Tibial nerve (tissue), 4 donors: ENCODE measurements around the gene ARHGAP29. TPM values are rescaled to one million over a fixed set of nuclear protein-coding genes. Genes with fewer than 3 reads are reported as not detected.
A peak's percentile ranks its signal among the peaks of the same experiment; 100 is the strongest.

Source experiments
- DNase-seq, 2 donors: peaks; one replicate each; pipeline ENCODE4 v3.0.0-alpha.2; 2019; ENCODE audit warnings: low spot score in 2 of 2
- H3K27ac ChIP-seq, 4 donors: fragments of 200-600 bp; sonication (generic) in 3 of 4; one replicate each; pipeline ENCODE4 v1.5.1; 2017 to 2019; ENCODE audit warnings: mild to moderate bottlenecking in 1 of 4
- H3K27me3 ChIP-seq, 2 donors: fragments of 200-600 bp; sonication (generic) in 1 of 2; one replicate each; pipeline versions ENCODE4 v1.5.1 to v1.6.0; 2017 to 2019
- H3K36me3 ChIP-seq, 3 donors: fragments of 200-600 bp; sonication (generic); one replicate each; pipeline ENCODE4 v1.5.1; 2018 to 2019
- H3K4me1 ChIP-seq, 4 donors: fragments of 200-600 bp; sonication (generic) in 3 of 4; one replicate each; pipeline ENCODE4 v1.5.1; 2017 to 2019
- H3K4me3 ChIP-seq, 4 donors: fragments of 200-600 bp; sonication (generic) in 3 of 4; one replicate each; pipeline ENCODE4 v1.5.1; 2017 to 2019; ENCODE audit warnings: mild to moderate bottlenecking in 1 of 4, moderate library complexity in 1 of 4
- H3K9me3 ChIP-seq, 4 donors: fragments of 200-600 bp; sonication (generic) in 3 of 4; one replicate each; pipeline ENCODE4 v1.5.1; 2017 to 2019
- CTCF ChIP-seq, 5 experiments: fragments of 200-600 bp in 3 of 5; fragments of 450-650 bp in 2 of 5; sonication (generic) in 3 of 5; IDR thresholded peaks; one replicate each; pipeline ENCODE4 v1.5.1; 2016 to 2019; ENCODE audit warnings: antibody characterized with exemption in 5 of 5, mild to moderate bottlenecking in 3 of 5, moderate library complexity in 2 of 5
- EP300 ChIP-seq, 2 donors: sonication (generic); formaldehyde crosslinking; IDR thresholded peaks; one replicate each; pipeline ENCODE4 v1.6.1; 2017; ENCODE audit warnings: antibody characterized with exemption in 2 of 2, mild to moderate bottlenecking in 1 of 2
- POLR2A ChIP-seq, 2 donors: fragments of 450-650 bp; IDR thresholded peaks; one replicate each; pipeline ENCODE4 v1.6.1; 2017; ENCODE audit warnings: antibody characterized with exemption in 2 of 2, mild to moderate bottlenecking in 2 of 2, moderate library complexity in 2 of 2
- WGBS, 2 donors: methylation state at CpG; one replicate each; pipeline ENCODE4 v1.1.5; 2018; 5-methylcytosine and 5-hydroxymethylcytosine counted together
- total RNA-seq, 4 donors: library from RNA; depleted of rRNA; stranded (reverse); fragments of >200 nt; gene quantifications; one replicate each; pipeline ENCODE4 v1.1.0, GENCODE V29; 2016

The ARHGAP29 gene
- total RNA-seq, result 10 to 100 TPM; 45.9 to 80.4 (median 50.1) TPM

GRCh38 chr1:94237291-94238226 is at the start of gene ARHGAP29:
TSS of gene ARHGAP29 (minus strand) at chr1:94237584. CDS start at chr1:94231611, 5,973 bp downstream.
- H3K4me1 ChIP-seq, result peaks cover 0 to 12% (median 2%) of the 10 kb centered on the region in 4 donors
- 9 to 30% methylated on average over 17 to 59 of the region's 88 CpGs for WGBS, 2 donors
- peak within 1 kb of the TSS; percentile 69 to 84 (median 78) for H3K4me3 ChIP-seq
- H3K27me3 ChIP-seq, result no peaks in the 10 kb centered on the region
- peak within 1 kb of the TSS; percentile 64 to 89 (median 85) for H3K27ac ChIP-seq
- peak; percentile 56 to 86 for TF ChIP-seq POLR2A (IDR thresholded peaks at IDR 0.05)
- TF ChIP-seq CTCF (IDR thresholded peaks at IDR 0.05), result no peak
- peak in 1 of 2 donors; percentile 55 for TF ChIP-seq EP300 (IDR thresholded peaks at IDR 0.05)
- H3K36me3 ChIP-seq, result no peaks in the 10 kb centered on the region
- peak; percentile 59 to 63 for DNase-seq
- H3K9me3 ChIP-seq, result peaks cover 0 to 1% (median 0%) of the 10 kb centered on the region in 4 donors

- Histone ChIP-seq H3K27me3 (no peaks in the 10 kb centered on the region), H3K27ac (no peak overlapping the region), H3K4me3 (no peak overlapping the region), H3K36me3 (no peaks in the 10 kb centered on the region), H3K9me3 (no peaks in the 10 kb centered on the region), H3K4me1 (peaks cover 0 to 5% (median 0%) of the 10 kb centered on the region in 4 donors)
- TF ChIP-seq POLR2A (IDR thresholded peaks at IDR 0.05), result no peak
- no peak for TF ChIP-seq EP300 (IDR thresholded peaks at IDR 0.05)
- no peak for TF ChIP-seq CTCF (IDR thresholded peaks at IDR 0.05)
- DNase-seq, result no peak
- WGBS, 2 donors, result 78 to 90% methylated on average over 3 of the region's 3 CpGs
Observed at GRCh38 chr1:94286864-94287437, 49.6 kb upstream of the ARHGAP29 start.

GRCh38 chr1:94285031-94285654 is 47.8 kb upstream of the ARHGAP29 start:
- DNase-seq, result no peak
- Histone ChIP-seq H3K4me3 (no peak overlapping the region), H3K9me3 (no peaks in the 10 kb centered on the region), H3K36me3 (no peaks in the 10 kb centered on the region), H3K4me1 (peaks cover 0 to 5% (median 0%) of the 10 kb centered on the region in 4 donors), H3K27me3 (no peaks in the 10 kb centered on the region), H3K27ac (no peak overlapping the region)
- 68 to 71% methylated on average over 4 of the region's 4 CpGs for WGBS, 2 donors
- TF ChIP-seq POLR2A (IDR thresholded peaks at IDR 0.05) (no peak), EP300 (IDR thresholded peaks at IDR 0.05) (no peak), CTCF (IDR thresholded peaks at IDR 0.05) (no peak)

GRCh38 chr1:94284476-94284875 is 47.1 kb upstream of the ARHGAP29 start:
- H3K4me3 ChIP-seq, result no peak overlapping the region
- 57 to 80% methylated on average over 2 of the region's 2 CpGs for WGBS, 2 donors
- no peaks in the 10 kb centered on the region for H3K9me3 ChIP-seq
- TF ChIP-seq POLR2A (IDR thresholded peaks at IDR 0.05) (no peak), CTCF (IDR thresholded peaks at IDR 0.05) (no peak), EP300 (IDR thresholded peaks at IDR 0.05) (no peak)
- no peaks in the 10 kb centered on the region for H3K36me3 ChIP-seq
- no peak for DNase-seq
- peaks cover 0 to 5% (median 0%) of the 10 kb centered on the region in 4 donors for H3K4me1 ChIP-seq
- H3K27ac ChIP-seq, result no peak overlapping the region
- no peaks in the 10 kb centered on the region for H3K27me3 ChIP-seq
